NCI-H2196 (cell line): ENCODE data around the gene TTF2.
A peak's percentile ranks its signal among the peaks of the same experiment; 100 is the strongest.

Experiments
- DNase-seq: peaks from one replicate; lab custom pipeline; 2025; ENCODE audit not compliant: unreplicated experiment; lab: John Stamatoyannopoulos, UW

Gene TTF2

GRCh38 chr1:117059678-117060440, at the start of gene TTF2:
TSS of gene TTF2 (plus strand) at chr1:117060326. CDS start at chr1:117060347, 21 bp downstream.
- peak; percentile 98 for DNase-seq

- DNase-seq = no peak
Observed at GRCh38 chr1:117011334-117011733, 48.8 kb upstream of the TTF2 start.

- DNase-seq = no peak
Observed at GRCh38 chr1:117013309-117013858, 46.7 kb upstream of the TTF2 start.

- DNase-seq = no peak
Observed at GRCh38 chr1:117014209-117014608, 45.9 kb upstream of the TTF2 start.

GRCh38 chr1:117015724-117016123, 44.4 kb upstream of the TTF2 start:
- no peak for DNase-seq

- no peak for DNase-seq
Observed at GRCh38 chr1:117017062-117017461, 43.1 kb upstream of the TTF2 start.

- no peak for DNase-seq
Observed at GRCh38 chr1:117017648-117018047, 42.5 kb upstream of the TTF2 start.

- DNase-seq = no peak
Observed at GRCh38 chr1:117020526-117021156, 39.5 kb upstream of the TTF2 start.

- DNase-seq = no peak
Observed at GRCh38 chr1:117022114-117022513, 38.0 kb upstream of the TTF2 start.

- DNase-seq = no peak
Observed at GRCh38 chr1:117025568-117025967, 34.6 kb upstream of the TTF2 start.

- DNase-seq = no peak
Observed at GRCh38 chr1:117026361-117026760, 33.8 kb upstream of the TTF2 start.

GRCh38 chr1:117029685-117030084, 30.4 kb upstream of the TTF2 start:
- DNase-seq = no peak

GRCh38 chr1:117030271-117030877, 29.8 kb upstream of the TTF2 start:
- DNase-seq = no peak

- no peak for DNase-seq
Observed at GRCh38 chr1:117032266-117032665, 27.9 kb upstream of the TTF2 start.

- DNase-seq = no peak
Observed at GRCh38 chr1:117032681-117033539, 27.2 kb upstream of the TTF2 start.

GRCh38 chr1:117033772-117034171, 26.4 kb upstream of the TTF2 start:
- no peak for DNase-seq

GRCh38 chr1:117034791-117035290, 25.3 kb upstream of the TTF2 start:
- no peak for DNase-seq

GRCh38 chr1:117036018-117036461, 24.1 kb upstream of the TTF2 start:
- no peak for DNase-seq

GRCh38 chr1:117037802-117038201, 22.3 kb upstream of the TTF2 start:
- no peak for DNase-seq

- DNase-seq = no peak
Observed at GRCh38 chr1:117038236-117038635, 21.9 kb upstream of the TTF2 start.

GRCh38 chr1:117044217-117044616, 15.9 kb upstream of the TTF2 start:
- DNase-seq = no peak
